Sigmoid colon (tissue), 7 donors: ENCODE measurements around the gene DOCK11. TPM values are rescaled to one million over a fixed set of nuclear protein-coding genes. Genes with fewer than 3 reads are reported as not detected.
"Not testable (repeated sequence)": the region's sequence is repeated elsewhere in the genome, so short reads cannot be mapped to it uniquely, and the experiment has no call there.

Source experiments
- DNase-seq: peaks from one replicate; pipeline ENCODE4 v3.0.0-alpha.2; 2019
- H3K27ac ChIP-seq, 4 donors: fragments of 200-600 bp; sonication (generic); one replicate each; pipeline ENCODE4 v1.5.1; 2016 to 2019; ENCODE audit warnings: mild to moderate bottlenecking in 1 of 4
- H3K27me3 ChIP-seq, 3 donors: fragments of 200-600 bp; sonication (generic); one replicate each; pipeline ENCODE4 v1.5.1; 2019; ENCODE audit warnings: mild to moderate bottlenecking in 1 of 3
- H3K36me3 ChIP-seq, 4 donors: fragments of 200-600 bp; sonication (generic); one replicate each; pipeline ENCODE4 v1.5.1; 2016 to 2019
- H3K4me1 ChIP-seq, 4 donors: fragments of 200-600 bp; sonication (generic); one replicate each; pipeline ENCODE4 v1.5.1; 2017 to 2019
- H3K4me3 ChIP-seq, 4 donors: fragments of 200-600 bp; sonication (generic); one replicate each; pipeline ENCODE4 v1.5.1; 2017 to 2019; ENCODE audit warnings: mild to moderate bottlenecking in 2 of 4, moderate library complexity in 1 of 4
- H3K9me3 ChIP-seq, 4 donors: fragments of 200-600 bp in 3 of 4; sonication (generic) in 3 of 4; one replicate each; pipeline versions ENCODE4 v1.5.1 to v1.6.1; 2013 to 2019
- CTCF ChIP-seq, 4 experiments: fragments of 450-650 bp in 3 of 4; fragments of 200-600 bp in 1 of 4; IDR thresholded peaks; one replicate each; pipeline ENCODE4 v1.5.1; 2016 to 2019; ENCODE audit warnings: antibody characterized with exemption in 4 of 4, mild to moderate bottlenecking in 3 of 4, moderate library complexity in 2 of 4
- EP300 ChIP-seq, 4 donors: sonication (generic); formaldehyde crosslinking; IDR thresholded peaks; one replicate each; pipeline ENCODE4 v1.6.1; 2017; ENCODE audit warnings: antibody characterized with exemption in 4 of 4
- POLR2A ChIP-seq, 2 donors: fragments of 450-650 bp; IDR thresholded peaks; one replicate each; pipeline ENCODE4 v1.6.1; 2016; ENCODE audit warnings: antibody characterized with exemption in 2 of 2, mild to moderate bottlenecking in 2 of 2, moderate library complexity in 2 of 2
- POLR2AphosphoS5 ChIP-seq, 4 donors: sonication (generic); formaldehyde crosslinking; IDR thresholded peaks; one replicate each; pipeline ENCODE4 v1.6.1; 2017; ENCODE audit warnings: antibody characterized with exemption in 4 of 4
- WGBS, 2 donors: extraction: QIAGEN DNeasy Blood & Tissue Kit; methylation state at CpG; one replicate each; pipeline ENCODE4 v1.1.7; 2013; 5-methylcytosine and 5-hydroxymethylcytosine counted together
- intact Hi-C: fragments of 100-400 bp; cut with DNase I; formaldehyde crosslinking; loops from one replicate; pipeline ENCODE4 v1.15.1; 2023
- polyA plus RNA-seq, 3 donors: library from polyadenylated mRNA; stranded (reverse); fragments of 200-250 nt; gene quantifications; one replicate each; pipeline ENCODE4 v1.2.3, GENCODE V29; 2013
- total RNA-seq, 4 donors: library from RNA; depleted of rRNA; stranded (reverse); fragments of >200 nt; gene quantifications; one replicate each; pipeline ENCODE4 v1.1.0, GENCODE V29; 2016
- donor health status: healthy with polysubstance abuse.
- donor health status: Bipolar disorder and iron deficiency.
- donor health status: healthy.

DOCK11 gene
- total and polyA plus RNA-seq, 7 donors, result 3.2 to 54.6 (median 40.7) TPM

- WGBS, 2 donors, result 71 to 88% methylated on average over 6 of the region's 6 CpGs
- no peak for DNase-seq
- H3K27me3 ChIP-seq, result no peaks in the 10 kb centered on the region
- TF ChIP-seq EP300 (IDR thresholded peaks at IDR 0.05), result no peak
- no peak for TF ChIP-seq CTCF (IDR thresholded peaks at IDR 0.05)
- TF ChIP-seq POLR2AphosphoS5 (IDR thresholded peaks at IDR 0.05), result no peak
- H3K4me1 ChIP-seq, result no peaks in the 10 kb centered on the region
- no peaks in the 10 kb centered on the region for H3K36me3 ChIP-seq
- H3K27ac ChIP-seq, result no peak overlapping the region
- intact Hi-C loops, result no loop called here
- H3K4me3 ChIP-seq, result no peak overlapping the region
- no peaks in the 10 kb centered on the region for H3K9me3 ChIP-seq
These were observed 199.0 kb downstream of the DOCK11 start for GRCh38 chrX:118694638-118695037.

- Histone ChIP-seq H3K27ac (no peak overlapping the region), H3K4me3 (no peak overlapping the region), H3K27me3 (no peaks in the 10 kb centered on the region), H3K4me1 (no peaks in the 10 kb centered on the region), H3K9me3 (no peaks in the 10 kb centered on the region), H3K36me3 (no peaks in the 10 kb centered on the region)
- WGBS, 2 donors, result 65 to 80% methylated on average over 5 of the region's 5 CpGs
- intact Hi-C loops, result no loop called here
- DNase-seq, result no peak
- no peak for TF ChIP-seq CTCF (IDR thresholded peaks at IDR 0.05)
- no peak for TF ChIP-seq POLR2A (IDR thresholded peaks at IDR 0.05)
- no peak for TF ChIP-seq POLR2AphosphoS5 (IDR thresholded peaks at IDR 0.05)
- TF ChIP-seq EP300 (IDR thresholded peaks at IDR 0.05), result no peak
These were observed 203.0 kb downstream of the DOCK11 start for GRCh38 chrX:118698516-118699170.

GRCh38 chrX:118702741-118703140 is 207.1 kb downstream of the DOCK11 start:
- intact Hi-C loops, result no loop called here
- H3K4me1 ChIP-seq, result peaks cover 0 to 8% (median 0%) of the 10 kb centered on the region in 4 donors
- WGBS, 2 donors, result 82 to 83% methylated on average over 5 of the region's 5 CpGs

GRCh38 chrX:118706681-118707080 is 211.1 kb downstream of the DOCK11 start:
- Histone ChIP-seq H3K27me3 (no peaks in the 10 kb centered on the region), H3K4me1 (peaks cover 0 to 8% (median 0%) of the 10 kb centered on the region in 4 donors), H3K4me3 (no peak overlapping the region), H3K9me3 (no peaks in the 10 kb centered on the region), H3K27ac (no peak overlapping the region), H3K36me3 (no peaks in the 10 kb centered on the region)
- intact Hi-C loops, result no loop called here
- TF ChIP-seq POLR2A (IDR thresholded peaks at IDR 0.05) (no peak), CTCF (IDR thresholded peaks at IDR 0.05) (no peak), POLR2AphosphoS5 (IDR thresholded peaks at IDR 0.05) (no peak), EP300 (IDR thresholded peaks at IDR 0.05) (no peak)
- 90 to 93% methylated on average over 4 of the region's 4 CpGs for WGBS, 2 donors
- DNase-seq, result no peak

More at GRCh38 chrX:118702741-118703140, 207.1 kb downstream of the DOCK11 start:
- no peaks in the 10 kb centered on the region for H3K27me3 ChIP-seq
- no peak overlapping the region for H3K27ac ChIP-seq
- no peaks in the 10 kb centered on the region for H3K9me3 ChIP-seq
- no peak for DNase-seq
- no peak for TF ChIP-seq CTCF (IDR thresholded peaks at IDR 0.05)
- no peak for TF ChIP-seq POLR2AphosphoS5 (IDR thresholded peaks at IDR 0.05)
- no peak for TF ChIP-seq POLR2A (IDR thresholded peaks at IDR 0.05)
- TF ChIP-seq EP300 (IDR thresholded peaks at IDR 0.05), result no peak
- no peaks in the 10 kb centered on the region for H3K36me3 ChIP-seq
- H3K4me3 ChIP-seq, result no peak overlapping the region

GRCh38 chrX:118714521-118714920 is 218.9 kb downstream of the DOCK11 start:
- Histone ChIP-seq H3K4me3 (no peak overlapping the region), H3K4me1 (no peaks in the 10 kb centered on the region), H3K27ac (no peak overlapping the region), H3K9me3 (no peaks in the 10 kb centered on the region), H3K27me3 (no peaks in the 10 kb centered on the region), H3K36me3 (no peaks in the 10 kb centered on the region)
- WGBS, 2 donors, result 91 to 98% methylated on average over 1 of the region's 1 CpG
- intact Hi-C loops, result no loop called here
- TF ChIP-seq CTCF (IDR thresholded peaks at IDR 0.05) (no peak), POLR2AphosphoS5 (IDR thresholded peaks at IDR 0.05) (no peak)
- DNase-seq, result no peak

- intact Hi-C loops, H3K27ac ChIP-seq, H3K4me3 ChIP-seq, H3K4me1 ChIP-seq, H3K36me3 ChIP-seq, H3K9me3 ChIP-seq, H3K27me3 ChIP-seq, DNase-seq: not testable (repeated sequence)
- WGBS, 2 donors, result 74 to 94% methylated on average over 14 of the region's 14 CpGs
These were observed 220.3 kb downstream of the DOCK11 start for GRCh38 chrX:118715917-118716316.

- not testable (repeated sequence) for DNase-seq
- peak overlapping the region in 1 of 4 donors; percentile 22 for H3K27ac ChIP-seq
These were observed 221.2 kb downstream of the DOCK11 start for GRCh38 chrX:118716833-118717232.

More at GRCh38 chrX:118716833-118717232, 221.2 kb downstream of the DOCK11 start:
- H3K36me3 ChIP-seq, H3K4me3 ChIP-seq, intact Hi-C loops, H3K27me3 ChIP-seq, H3K4me1 ChIP-seq, H3K9me3 ChIP-seq: not testable (repeated sequence)
- WGBS, 2 donors, result 95 to 97% methylated on average over 28 of the region's 28 CpGs
